OCI-LY7 (cell line): Measurements from ENCODE around the gene ADARB2.

ENCODE experiments used
- CTCF ChIP-seq: fragments of 200-600 bp; sonication (generic); conservative IDR thresholded peaks from 2 replicates; pipeline ENCODE4 v1.5.1; 2014; ENCODE audit warnings: mild to moderate bottlenecking, antibody characterized with exemption, low read length, moderate library complexity, mixed read lengths
- EZH2phosphoT487 ChIP-seq: fragments of 200-600 bp; sonication (generic); IDR thresholded peaks from 2 replicates; pipeline ENCODE4 v1.6.1; 2018; ENCODE audit warnings: low read depth, borderline replicate concordance, mild to moderate bottlenecking, mixed run types, antibody characterized with exemption, low read length, moderate library complexity, mixed read lengths

GRCh38 chr10:1228467-1228975, 508.8 kb downstream of the ADARB2 start:
- TF ChIP-seq CTCF, result no peak
- no peak for TF ChIP-seq EZH2phosphoT487
